Heart right ventricle (tissue), 16 donors: ENCODE data around the gene TMEM79. TPM values are rescaled to one million over a fixed set of nuclear protein-coding genes. Genes with fewer than 3 reads are reported as not detected.
A peak's percentile ranks its signal among the peaks of the same experiment; 100 is the strongest.

Source experiments
- ATAC-seq, 8 donors: fragments of 200-7000 bp; cut with Tn5 transposase; one replicate each; pipeline ENCODE4 v1.9.1; 2020; ENCODE audit warnings: mild to moderate bottlenecking in 8 of 8, moderate library complexity in 8 of 8, moderate number of reproducible peaks in 1 of 8
- DNase-seq, 2 donors: peaks; one replicate each; pipeline ENCODE4 v3.0.0-alpha.2; 2020
- H3K27ac ChIP-seq, 10 donors: fragments of 200-600 bp; sonication (generic) in 2 of 10; one replicate each; pipeline versions ENCODE4 v1.5.0 to v1.8.0; 2020 to 2022; ENCODE audit warnings: mild to moderate bottlenecking in 3 of 10
- H3K27me3 ChIP-seq, 7 donors: fragments of 200-600 bp; one replicate each; pipeline ENCODE4 v1.8.0; 2021 to 2022; ENCODE audit warnings: mild to moderate bottlenecking in 2 of 7
- H3K36me3 ChIP-seq, 9 donors: fragments of 200-600 bp; sonication (generic) in 1 of 9; one replicate each; pipeline versions ENCODE4 v1.5.0 to v1.8.0; 2020 to 2022; ENCODE audit warnings: mild to moderate bottlenecking in 2 of 9
- H3K4me1 ChIP-seq, 9 donors: fragments of 200-600 bp; sonication (generic) in 1 of 9; one replicate each; pipeline versions ENCODE4 v1.5.0 to v1.8.0; 2020 to 2022; ENCODE audit warnings: mild to moderate bottlenecking in 4 of 9
- H3K4me3 ChIP-seq, 10 donors: fragments of 200-600 bp; sonication (generic) in 2 of 10; one replicate each; pipeline versions ENCODE4 v1.5.0 to v1.8.0; 2020 to 2022; ENCODE audit warnings: mild to moderate bottlenecking in 7 of 10, moderate library complexity in 2 of 10
- H3K9me3 ChIP-seq, 11 donors: fragments of 200-600 bp in 10 of 11; sonication (generic) in 2 of 11; one replicate each; pipeline versions ENCODE4 v1.5.0 to v1.8.0; 2013 to 2022; ENCODE audit warnings: mild to moderate bottlenecking in 2 of 11, control low read depth in 1 of 11, moderate library complexity in 1 of 11
- CTCF ChIP-seq, 9 donors: fragments of 200-600 bp; sonication (generic) in 2 of 9; IDR thresholded peaks; one replicate each; pipeline versions ENCODE4 v1.5.0 to v1.8.0; 2021 to 2022; ENCODE audit warnings: antibody characterized with exemption in 9 of 9, mild to moderate bottlenecking in 5 of 9, moderate library complexity in 1 of 9
- WGBS, 2 donors: extraction: QIAGEN DNeasy Blood & Tissue Kit; methylation state at CpG; one replicate each; pipeline ENCODE4 v1.1.7; 2013; ENCODE audit warnings: inconsistent platforms in 1 of 2; 5-methylcytosine and 5-hydroxymethylcytosine counted together
- intact Hi-C, 10 donors: fragments of 100-400 bp; cut with DNase I; formaldehyde crosslinking; loops; one replicate each; pipeline versions ENCODE4 v1.11.1 to v1.14.2; 2022
- polyA plus RNA-seq, 2 donors: library from polyadenylated mRNA; stranded (reverse); fragments of 200-250 nt; gene quantifications; one replicate each; pipeline ENCODE4 v1.2.3, GENCODE V29; 2013
- total RNA-seq, 10 donors: library from RNA; stranded (reverse); fragmentation: NEBNext Ultra II Directional in 3 of 10; extraction: Animal tissue kit (Norgen Biotek cat#: 25700) in 3 of 10; gene quantifications; one replicate each; pipeline versions ENCODE4 v1.2.1 to v1.2.4, GENCODE V29; 2021 to 2023
- donor health status: Arrhythmogenic right ventricular cardiomyopathy.
- donor health status: ischemic (EF 13 %, LVEDD 7.1; RV severe dilation, severe dysfunction).
- donor health status: healthy with polysubstance abuse.
- donor health status: DM: no; HTN: yes; CAD: no.
- donor health status: DM: no; HTN: no; CAD: no.
- donor health status: ischemic (EF 25% LVEDD 6.9; RV normal size, moderate dysfunction).
- donor health status: ischemic (EF 25% LVEDD 5.7; RV mildly dilated, moderate dysfunction).
- donor health status: healthy.
- donor health status: DM: yes; HTN: yes; CAD: no.
- donor health status: Ischemic cardiomyopathy.
- donor health status: ischemic (EF 35%, LVEDD 5.7; RV mildly dilated, moderate dysfunction).
- donor health status: nonischemic (EF 11% LVEDD 7.7; RV severe dilation, severe dysfunction).
- donor health status: DM: yes; HTN: yes; CAD: no.
- donor health status: PGD.
- donor health status: ischemic (EF 29% LVEDD 5.4; RV normal size, mild dysfunction).
- donor health status: nonischemic (EF 23%, LVEDD 6.1; RV moderate dilation, normal function).

Gene TMEM79
- total and polyA plus RNA-seq, 12 donors = 0.82 to 2.3 (median 1.7) TPM

- H3K36me3 ChIP-seq = peaks cover 0 to 100% (median 70%) of the 10 kb centered on the region in 9 donors
- intact Hi-C loops = loop anchor here in 1 of 10 donors (10.0 kb wide), 1 partner anchor 46 kb away; no protein-coding TSS in a partner anchor
- no peaks in the 10 kb centered on the region for H3K4me1 ChIP-seq
- H3K4me3 ChIP-seq = no peak overlapping the region
- H3K27ac ChIP-seq = no peak overlapping the region
- ATAC-seq (no peak), DNase-seq (no peak)
- H3K9me3 ChIP-seq = no peaks in the 10 kb centered on the region
- TF ChIP-seq CTCF (IDR thresholded peaks at IDR 0.05) = no peak
- 63 to 69% methylated on average over 4 of the region's 4 CpGs for WGBS, 2 donors
- H3K27me3 ChIP-seq = no peaks in the 10 kb centered on the region
Measured at GRCh38 chr1:156268336-156268735, 15.8 kb upstream of the TMEM79 start.

- no peaks in the 10 kb centered on the region for H3K4me1 ChIP-seq
- intact Hi-C loops = no loop called here
- H3K27me3 ChIP-seq = no peaks in the 10 kb centered on the region
- ATAC-seq = no peak
- WGBS, 2 donors = 94 to 96% methylated on average over 3 of the region's 3 CpGs
- TF ChIP-seq CTCF (IDR thresholded peaks at IDR 0.05) = no peak
- no peak overlapping the region for H3K27ac ChIP-seq
- H3K36me3 ChIP-seq = peaks cover 0 to 100% (median 77%) of the 10 kb centered on the region in 9 donors
- DNase-seq = no peak
- H3K9me3 ChIP-seq = no peaks in the 10 kb centered on the region
- H3K4me3 ChIP-seq = no peak overlapping the region
Measured at GRCh38 chr1:156270314-156270713, 13.8 kb upstream of the TMEM79 start.

GRCh38 chr1:156276532-156276931, 7.6 kb upstream of the TMEM79 start:
- H3K4me1 ChIP-seq = peaks cover 0 to 54% (median 17%) of the 10 kb centered on the region in 9 donors
- no peaks in the 10 kb centered on the region for H3K9me3 ChIP-seq
- ATAC-seq (no peak), DNase-seq (no peak)
- peak overlapping the region in 1 of 10 donors; percentile 72 for H3K27ac ChIP-seq
- no peaks in the 10 kb centered on the region for H3K27me3 ChIP-seq
- H3K4me3 ChIP-seq = no peak overlapping the region
- intact Hi-C loops = loop anchor here in 1 of 10 donors (5.0 kb wide), 1 partner anchor 34 kb away; the partner anchor contains the start of gene BGLAP
- peaks cover 0 to 89% (median 67%) of the 10 kb centered on the region in 9 donors for H3K36me3 ChIP-seq
- TF ChIP-seq CTCF (IDR thresholded peaks at IDR 0.05) = no peak

GRCh38 chr1:156276966-156277381, 7.2 kb upstream of the TMEM79 start:
- peak overlapping the region in 1 of 10 donors; percentile 72 for H3K27ac ChIP-seq
- H3K4me3 ChIP-seq = no peak overlapping the region
- H3K27me3 ChIP-seq = no peaks in the 10 kb centered on the region
- no peak for DNase-seq
- intact Hi-C loops = loop anchor here in 1 of 10 donors (5.0 kb wide), 1 partner anchor 35 kb away; the partner anchor contains the start of gene BGLAP
- H3K4me1 ChIP-seq = peaks cover 0 to 58% (median 21%) of the 10 kb centered on the region in 9 donors
- H3K36me3 ChIP-seq = peaks cover 0 to 85% (median 63%) of the 10 kb centered on the region in 9 donors
- ATAC-seq = peak in 1 of 8 donors; percentile 8
- WGBS, 2 donors = 72 to 95% methylated on average over 6 of the region's 6 CpGs
- TF ChIP-seq CTCF (IDR thresholded peaks at IDR 0.05) = no peak
- H3K9me3 ChIP-seq = no peaks in the 10 kb centered on the region
